Tibial artery (tissue), 4 donors: Measurements from ENCODE around the gene TRIB2.

Source experiments
- DNase-seq, 2 donors: peaks; one replicate each; pipeline ENCODE4 v3.0.0-alpha.2; 2019
- H3K27ac ChIP-seq, 2 donors: fragments of 200-600 bp; sonication (generic) in 1 of 2; 1 replicate in 1 of 2; 2 replicates in 1 of 2; pipeline ENCODE4 v1.5.1; 2018 to 2019; ENCODE audit warnings: mild to moderate bottlenecking in 1 of 2
- H3K27me3 ChIP-seq, 2 donors: fragments of 200-600 bp; sonication (generic) in 1 of 2; one replicate each; pipeline versions ENCODE4 v1.5.1 to v1.6.0; 2016 to 2019
- H3K36me3 ChIP-seq, 3 donors: fragments of 200-600 bp; sonication (generic) in 2 of 3; one replicate each; pipeline ENCODE4 v1.5.1; 2016 to 2019; ENCODE audit warnings: mild to moderate bottlenecking in 2 of 3
- H3K4me1 ChIP-seq, 4 donors: fragments of 200-600 bp; sonication (generic) in 2 of 4; 1 replicate in 3 of 4; 2 replicates in 1 of 4; pipeline ENCODE4 v1.5.1; 2016 to 2019
- H3K4me3 ChIP-seq, 2 donors: fragments of 200-600 bp; sonication (generic) in 1 of 2; 1 replicate in 1 of 2; 2 replicates in 1 of 2; pipeline ENCODE4 v1.5.1; 2018 to 2019; ENCODE audit warnings: mild to moderate bottlenecking in 2 of 2
- H3K9me3 ChIP-seq, 3 donors: fragments of 200-600 bp; sonication (generic) in 1 of 3; one replicate each; pipeline ENCODE4 v1.5.1; 2016 to 2019
- CTCF ChIP-seq, 2 experiments: fragments of 200-600 bp in 1 of 2; fragments of 450-650 bp in 1 of 2; IDR thresholded peaks; one replicate each; pipeline ENCODE4 v1.5.1; 2017 to 2019; ENCODE audit warnings: antibody characterized with exemption in 2 of 2, mild to moderate bottlenecking in 1 of 2, moderate library complexity in 1 of 2
- intact Hi-C: fragments of 100-400 bp; cut with DNase I; formaldehyde crosslinking; loops from one replicate; pipeline ENCODE4 v1.15.0; 2023; ENCODE audit warnings: low total_unique reads

The TRIB2 gene

GRCh38 chr2:12725233-12726187, 8.8 kb downstream of the TRIB2 start:
- no peak for TF ChIP-seq CTCF (IDR thresholded peaks at IDR 0.05)
- intact Hi-C loops = loop anchor here (10.0 kb wide), 1 partner anchor 79 kb away; no protein-coding TSS in a partner anchor
- Histone ChIP-seq H3K27me3 (no peaks in the 10 kb centered on the region), H3K9me3 (no peaks in the 10 kb centered on the region), H3K36me3 (peaks cover 33 to 56% (median 38%) of the 10 kb centered on the region in 3 donors), H3K27ac (no peak overlapping the region), H3K4me3 (no peak overlapping the region), H3K4me1 (peaks cover 0 to 60% (median 29%) of the 10 kb centered on the region in 4 donors)
- DNase-seq = no peak

DNA sequence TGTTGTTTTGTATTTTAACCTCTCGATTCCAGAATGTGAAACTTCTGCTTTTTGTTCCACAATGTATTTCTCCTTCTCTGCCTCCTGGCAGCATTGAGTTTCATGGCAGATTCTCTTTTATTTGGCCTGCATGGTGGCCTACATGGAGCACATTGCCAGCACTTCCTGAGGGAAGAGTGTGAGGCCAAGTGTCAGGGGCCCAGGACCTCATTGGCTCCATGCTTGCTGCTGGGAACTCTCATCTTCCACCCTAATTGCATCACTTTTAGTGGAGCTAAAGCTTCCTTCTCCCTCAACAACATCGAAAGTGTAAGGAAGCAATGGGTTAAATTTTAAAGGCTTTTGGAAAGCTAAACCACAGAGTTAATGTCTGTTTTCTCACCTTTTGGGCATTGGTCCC, 9.5 kb downstream of the TRIB2 start:
- no peaks in the 10 kb centered on the region for H3K27me3 ChIP-seq
- H3K4me1 ChIP-seq = peaks cover 0 to 53% (median 24%) of the 10 kb centered on the region in 4 donors

GRCh38 chr2:12727065-12727464, 10.3 kb downstream of the TRIB2 start:
- DNase-seq = no peak
- no peak for TF ChIP-seq CTCF (IDR thresholded peaks at IDR 0.05)
- Histone ChIP-seq H3K4me1 (peaks cover 0 to 53% (median 27%) of the 10 kb centered on the region in 4 donors), H3K4me3 (no peak overlapping the region), H3K27me3 (no peaks in the 10 kb centered on the region), H3K36me3 (peaks cover 42 to 68% (median 45%) of the 10 kb centered on the region in 3 donors), H3K9me3 (no peaks in the 10 kb centered on the region), H3K27ac (no peak overlapping the region)
- intact Hi-C loops = loop anchor here (10.0 kb wide), 1 partner anchor 78 kb away; no protein-coding TSS in a partner anchor

More for the DNA sequence above, 9.5 kb downstream of the TRIB2 start:
- TF ChIP-seq CTCF (IDR thresholded peaks at IDR 0.05) = no peak
- intact Hi-C loops = loop anchor here (10.0 kb wide), 1 partner anchor 79 kb away; no protein-coding TSS in a partner anchor
- Histone ChIP-seq H3K4me3 (no peak overlapping the region), H3K36me3 (peaks cover 41 to 61% (median 45%) of the 10 kb centered on the region in 3 donors), H3K27ac (no peak overlapping the region), H3K9me3 (no peaks in the 10 kb centered on the region)
- DNase-seq = no peak

DNA sequence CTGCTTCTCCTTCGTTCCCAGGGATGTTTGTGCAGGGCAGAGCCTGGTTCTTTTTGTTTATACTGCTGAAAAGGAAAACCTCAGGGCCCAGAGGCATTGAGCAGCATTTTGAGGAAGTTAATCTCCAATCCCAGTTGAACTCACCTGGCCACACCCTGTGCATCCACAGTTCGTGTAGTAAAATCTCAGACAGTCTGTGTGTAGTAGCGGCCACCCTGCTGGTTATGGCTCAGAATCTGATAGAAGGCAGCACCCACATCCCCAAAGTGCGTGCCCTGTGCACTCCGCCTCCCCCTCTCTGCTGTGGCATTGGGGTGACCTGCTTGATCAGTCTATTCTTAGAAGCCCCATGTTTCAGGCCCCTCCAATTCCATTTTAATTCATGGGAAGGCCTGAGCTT, 10.9 kb downstream of the TRIB2 start:
- no peak for TF ChIP-seq CTCF (IDR thresholded peaks at IDR 0.05)
- Histone ChIP-seq H3K27me3 (no peaks in the 10 kb centered on the region), H3K4me1 (peaks cover 0 to 53% (median 31%) of the 10 kb centered on the region in 4 donors), H3K9me3 (no peaks in the 10 kb centered on the region), H3K4me3 (no peak overlapping the region), H3K27ac (no peak overlapping the region), H3K36me3 (peaks cover 42 to 73% (median 45%) of the 10 kb centered on the region in 3 donors)
- DNase-seq = no peak
- intact Hi-C loops = loop anchor here (10.0 kb wide), 1 partner anchor 77 kb away; no protein-coding TSS in a partner anchor

DNA sequence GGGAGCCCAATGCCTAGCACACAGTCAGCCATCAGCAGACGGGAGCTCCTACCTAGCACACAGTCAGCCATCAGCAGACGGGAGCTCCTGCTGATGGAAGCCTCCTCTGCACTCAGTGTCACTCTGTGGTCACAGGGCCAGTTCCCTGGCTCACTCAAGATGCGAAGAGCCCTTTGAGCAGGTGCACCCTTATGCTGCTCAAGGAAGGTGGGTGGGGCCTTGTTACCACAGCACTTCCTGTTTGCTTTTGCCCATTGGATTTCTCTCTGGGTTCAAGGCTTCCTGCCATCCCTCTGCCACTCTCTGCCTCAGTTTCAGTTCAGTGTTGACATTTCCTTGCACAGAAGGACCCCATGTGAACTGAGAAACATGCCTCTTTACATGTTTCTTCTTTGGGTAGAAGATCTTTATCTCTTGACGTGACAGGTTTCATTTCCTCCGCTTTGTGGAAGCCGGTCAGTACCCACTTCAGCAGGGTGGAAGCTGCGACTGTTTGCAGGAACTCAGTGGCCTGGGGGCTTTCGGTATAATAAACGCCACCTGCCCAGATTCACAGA, 11.6 kb downstream of the TRIB2 start:
- no peak overlapping the region for H3K27ac ChIP-seq
- no peaks in the 10 kb centered on the region for H3K9me3 ChIP-seq
- no peaks in the 10 kb centered on the region for H3K27me3 ChIP-seq
- H3K36me3 ChIP-seq = peaks cover 38 to 71% (median 45%) of the 10 kb centered on the region in 3 donors
- H3K4me3 ChIP-seq = no peak overlapping the region
- no peak for TF ChIP-seq CTCF (IDR thresholded peaks at IDR 0.05)
- intact Hi-C loops = loop anchor here (10.0 kb wide), 1 partner anchor 77 kb away; no protein-coding TSS in a partner anchor
- H3K4me1 ChIP-seq = peaks cover 0 to 53% (median 32%) of the 10 kb centered on the region in 4 donors
- DNase-seq = no peak
